ENCODE results near the gene ABCC1. TPM values are rescaled to one million over a fixed set of nuclear protein-coding genes. Genes with fewer than 3 reads are reported as not detected.
"Not testable (repeated sequence)": the region's sequence is repeated elsewhere in the genome, so short reads cannot be mapped to it uniquely, and the experiment has no call there.

The ABCC1 gene
- total RNA-seq, 1 donor from 2014 or later = 18.1 TPM

GRCh38 chr16:16171332-16171919 lies 222.0 kb downstream of the ABCC1 start:
- DNase-seq (ENCODE audit: low read depth) = no peak
- no peak overlapping the region for H3K4me3 ChIP-seq (ENCODE audit: low read depth, low read length)
- TF ChIP-seq CTCF (conservative IDR thresholded peaks at IDR 0.05; ENCODE audit: low read depth, low read length) = no peak

DNA sequence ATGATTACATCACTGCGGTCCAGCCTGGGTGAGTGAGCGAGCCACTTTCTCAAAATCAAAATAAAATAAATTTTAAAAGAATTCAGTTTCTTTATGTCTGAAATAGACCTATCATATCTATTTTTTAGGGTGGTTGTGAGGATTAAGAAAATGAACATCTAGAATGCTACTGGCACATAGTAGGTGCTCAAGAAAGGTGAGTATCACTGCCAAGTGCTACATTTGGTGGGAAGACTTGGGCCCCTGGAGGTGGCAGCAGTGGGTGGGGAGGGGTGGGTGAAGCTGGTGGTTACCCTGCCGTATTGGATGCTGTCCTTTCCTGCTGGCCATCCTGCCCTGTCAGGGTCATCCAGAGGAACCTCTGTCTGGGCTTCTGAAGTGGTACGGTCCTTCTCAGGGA lies 223.6 kb downstream of the ABCC1 start:
- no peak overlapping the region for H3K4me3 ChIP-seq (ENCODE audit: low read depth, low read length)
- DNase-seq (ENCODE audit: low read depth) = no peak
- TF ChIP-seq CTCF (conservative IDR thresholded peaks at IDR 0.05; ENCODE audit: low read depth, low read length) = no peak

- no peak for DNase-seq (ENCODE audit: low read depth)
- H3K4me3 ChIP-seq (ENCODE audit: low read depth, low read length) = no peak overlapping the region
- TF ChIP-seq CTCF (conservative IDR thresholded peaks at IDR 0.05; ENCODE audit: low read depth, low read length) = no peak
Observed at GRCh38 chr16:16175296-16175695, 225.9 kb downstream of the ABCC1 start.

GRCh38 chr16:16176328-16176727 lies 226.9 kb downstream of the ABCC1 start:
- no peak for TF ChIP-seq CTCF (conservative IDR thresholded peaks at IDR 0.05; ENCODE audit: low read depth, low read length)
- no peak overlapping the region for H3K4me3 ChIP-seq (ENCODE audit: low read depth, low read length)
- DNase-seq (ENCODE audit: low read depth) = no peak

DNA sequence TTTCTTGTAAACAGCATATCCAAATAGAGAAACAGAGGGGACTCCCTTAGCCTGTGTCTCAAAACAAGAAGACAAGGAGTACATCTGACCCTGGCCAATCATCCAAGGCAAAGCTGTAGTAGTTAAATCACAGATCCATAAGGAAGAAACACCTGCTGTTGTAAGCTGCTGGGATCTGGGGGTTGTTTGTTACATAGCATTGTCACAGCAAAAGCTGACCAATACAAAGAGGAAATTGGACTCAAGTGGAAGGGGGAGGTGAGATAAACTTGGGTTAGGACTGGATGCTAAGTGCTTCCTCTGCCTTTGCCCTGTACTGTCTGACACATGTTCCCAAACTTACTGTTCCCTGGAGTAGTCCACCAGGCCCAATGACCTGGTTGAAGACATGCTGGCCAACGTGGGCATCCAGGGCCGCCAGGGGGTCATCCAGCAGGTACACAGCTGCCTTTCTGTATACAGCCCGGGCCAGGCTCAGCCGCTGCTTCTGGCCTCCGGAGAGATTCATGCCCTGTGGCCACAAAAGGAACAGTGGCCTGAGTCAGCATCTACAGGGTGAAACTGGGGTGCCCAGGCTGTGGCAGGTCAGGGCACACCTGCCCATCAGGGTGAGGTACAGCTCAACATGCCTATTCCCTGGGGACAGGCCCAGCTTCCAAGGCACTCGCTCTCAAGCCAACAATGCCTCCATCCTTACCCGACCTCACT lies 229.2 kb downstream of the ABCC1 start:
- DNase-seq (ENCODE audit: low read depth) = no peak
- TF ChIP-seq CTCF (conservative IDR thresholded peaks at IDR 0.05; ENCODE audit: low read depth, low read length) = no peak
- no peak overlapping the region for H3K4me3 ChIP-seq (ENCODE audit: low read depth, low read length)

- not testable (repeated sequence) for DNase-seq (ENCODE audit: low read depth)
Observed at GRCh38 chr16:16181748-16182147, 232.3 kb downstream of the ABCC1 start.

DNA sequence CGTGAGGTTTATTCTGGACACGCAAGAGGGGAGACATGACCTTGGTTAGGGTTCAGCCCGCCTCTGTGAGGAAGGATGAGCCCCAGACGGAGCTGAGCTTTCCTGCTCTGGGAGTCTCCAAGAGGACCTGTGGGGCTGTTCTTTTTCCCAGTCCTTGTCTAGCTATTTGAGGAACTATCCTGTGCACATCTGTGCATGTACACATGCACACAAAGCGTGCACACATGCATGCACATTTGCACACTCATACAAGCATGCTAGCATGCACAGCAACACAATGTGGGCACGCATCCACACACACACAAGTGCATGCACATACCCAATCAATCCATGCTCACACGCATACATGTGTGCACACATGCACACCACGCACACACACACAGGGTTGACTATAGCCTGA lies 233.5 kb downstream of the ABCC1 start:
- H3K4me3 ChIP-seq (ENCODE audit: low read depth, low read length) = no peak overlapping the region
- no peak for TF ChIP-seq CTCF (conservative IDR thresholded peaks at IDR 0.05; ENCODE audit: low read depth, low read length)
- no peak for DNase-seq (ENCODE audit: low read depth)

More at GRCh38 chr16:16181748-16182147, 232.3 kb downstream of the ABCC1 start:
- H3K4me3 ChIP-seq (ENCODE audit: low read depth, low read length) = not testable (repeated sequence)

All from epithelial cell of proximal tubule (primary cell).